Stomach (tissue), 9 donors: ENCODE measurements around the gene SLC25A26. TPM values are rescaled to one million over a fixed set of nuclear protein-coding genes. Genes with fewer than 3 reads are reported as not detected.

Experiments used
- DNase-seq, 2 donors: peaks; one replicate each; pipeline versions ENCODE4 v3.0.0 to v3.0.0-alpha.2; 2013 to 2019
- H3K27ac ChIP-seq, 5 donors: fragments of 200-600 bp in 4 of 5; sonication (generic) in 4 of 5; one replicate each; pipeline ENCODE4 v1.5.1; 2013 to 2019; ENCODE audit warnings: mild to moderate bottlenecking in 1 of 5, moderate library complexity in 1 of 5
- H3K27me3 ChIP-seq, 3 donors: fragments of 200-600 bp; sonication (generic); one replicate each; pipeline ENCODE4 v1.5.1; 2017 to 2019; ENCODE audit warnings: mixed run types in 1 of 3
- H3K36me3 ChIP-seq, 4 donors: fragments of 200-600 bp; sonication (generic); 1 replicate in 3 of 4; 2 replicates in 1 of 4; pipeline ENCODE4 v1.5.1; 2016 to 2019
- H3K4me1 ChIP-seq, 4 donors: fragments of 200-600 bp; sonication (generic); one replicate each; pipeline ENCODE4 v1.5.1; 2016 to 2019
- H3K4me3 ChIP-seq, 4 donors: fragments of 200-600 bp; sonication (generic) in 3 of 4; one replicate each; pipeline ENCODE4 v1.5.1; 2016 to 2019; ENCODE audit warnings: mild to moderate bottlenecking in 1 of 4
- H3K9me3 ChIP-seq, 4 donors: fragments of 200-600 bp; sonication (generic); one replicate each; pipeline ENCODE4 v1.5.1; 2016 to 2019
- EP300 ChIP-seq: sonication (generic); formaldehyde crosslinking; IDR thresholded peaks from one replicate; pipeline ENCODE4 v1.6.1; 2017; ENCODE audit warnings: antibody characterized with exemption
- POLR2A ChIP-seq, 4 donors: fragments of 450-650 bp; IDR thresholded peaks; one replicate each; pipeline ENCODE4 v1.6.1; 2016; ENCODE audit warnings: antibody characterized with exemption in 4 of 4, control low read depth in 2 of 4, mild to moderate bottlenecking in 1 of 4, moderate library complexity in 1 of 4
- POLR2AphosphoS5 ChIP-seq, 3 donors: sonication (generic); formaldehyde crosslinking; IDR thresholded peaks; one replicate each; pipeline ENCODE4 v1.6.1; 2016; ENCODE audit warnings: antibody characterized with exemption in 3 of 3
- WGBS, 5 donors: extraction: QIAGEN DNeasy Blood & Tissue Kit in 3 of 5; methylation state at CpG; one replicate each; pipeline versions ENCODE4 v1.1.5 to v1.1.7; 2013 to 2018; 5-methylcytosine and 5-hydroxymethylcytosine counted together
- intact Hi-C: fragments of 100-400 bp; cut with DNase I; formaldehyde crosslinking; loops from one replicate; pipeline ENCODE4 v1.15.1; 2023; ENCODE audit warnings: low total_unique reads
- polyA plus RNA-seq, 3 donors: library from polyadenylated mRNA; stranded (reverse); fragments of 200-250 nt; gene quantifications; one replicate each; pipeline ENCODE4 v1.2.3, GENCODE V29; 2013
- total RNA-seq, 5 donors: library from RNA; depleted of rRNA; stranded (reverse); fragments of >200 nt; gene quantifications; one replicate each; pipeline versions ENCODE4 v1.1.0 to v1.2.3, GENCODE V29; 2014 to 2016
- TF ChIP-seq, protein P1 (sequence below), 7 experiments: fragments of 450-650 bp in 4 of 7; fragments of 200-600 bp in 3 of 7; sonication (generic) in 3 of 7; IDR thresholded peaks; one replicate each; pipeline ENCODE4 v1.5.1; 2016 to 2019; ENCODE audit warnings: antibody characterized with exemption in 7 of 7, control low read depth in 2 of 7, mild to moderate bottlenecking in 1 of 7
- donor health status: healthy with polysubstance abuse.
- donor health status: Bipolar disorder and iron deficiency.
- donor health status: healthy.

SLC25A26 gene
- total and polyA plus RNA-seq, 8 donors: 1.2 to 26.6 (median 14.1) TPM

DNA sequence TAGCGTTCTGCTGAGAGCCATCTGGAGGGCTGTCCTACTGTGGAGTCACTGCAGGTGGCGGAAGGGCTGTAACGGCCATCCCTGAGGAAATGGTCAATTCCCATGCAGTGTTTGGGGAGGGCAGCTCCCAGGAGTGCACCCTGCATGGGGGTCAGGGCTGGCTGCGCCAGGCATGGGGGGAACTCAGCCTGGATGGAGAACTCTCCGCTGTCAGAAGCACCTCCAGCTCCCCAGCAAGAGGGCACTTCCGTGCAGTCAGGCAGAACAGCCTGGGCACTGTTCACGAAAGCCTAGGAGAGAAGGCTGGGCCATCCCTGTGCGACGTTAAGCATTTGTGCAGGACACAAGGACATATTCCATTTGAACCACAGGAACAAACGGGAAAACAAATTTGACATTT, 174.8 kb downstream of the SLC25A26 start:
- Histone ChIP-seq H3K4me1 (peaks cover 20 to 64% (median 42%) of the 10 kb centered on the region in 4 donors), H3K9me3 (no peaks in the 10 kb centered on the region), H3K27me3 (no peaks in the 10 kb centered on the region), H3K4me3 (no peak overlapping the region), H3K27ac (peak overlapping the region in 4 of 5 donors; percentile 38 to 83 (median 66)), H3K36me3 (peaks cover 41 to 99% (median 92%) of the 10 kb centered on the region in 4 donors)
- intact Hi-C loops: no loop called here
- no peak for TF ChIP-seq POLR2AphosphoS5 (IDR thresholded peaks at IDR 0.05)
- no peak for TF ChIP-seq POLR2A (IDR thresholded peaks at IDR 0.05)
- TF ChIP-seq EP300: no peak
- TF ChIP-seq, protein P1, sequence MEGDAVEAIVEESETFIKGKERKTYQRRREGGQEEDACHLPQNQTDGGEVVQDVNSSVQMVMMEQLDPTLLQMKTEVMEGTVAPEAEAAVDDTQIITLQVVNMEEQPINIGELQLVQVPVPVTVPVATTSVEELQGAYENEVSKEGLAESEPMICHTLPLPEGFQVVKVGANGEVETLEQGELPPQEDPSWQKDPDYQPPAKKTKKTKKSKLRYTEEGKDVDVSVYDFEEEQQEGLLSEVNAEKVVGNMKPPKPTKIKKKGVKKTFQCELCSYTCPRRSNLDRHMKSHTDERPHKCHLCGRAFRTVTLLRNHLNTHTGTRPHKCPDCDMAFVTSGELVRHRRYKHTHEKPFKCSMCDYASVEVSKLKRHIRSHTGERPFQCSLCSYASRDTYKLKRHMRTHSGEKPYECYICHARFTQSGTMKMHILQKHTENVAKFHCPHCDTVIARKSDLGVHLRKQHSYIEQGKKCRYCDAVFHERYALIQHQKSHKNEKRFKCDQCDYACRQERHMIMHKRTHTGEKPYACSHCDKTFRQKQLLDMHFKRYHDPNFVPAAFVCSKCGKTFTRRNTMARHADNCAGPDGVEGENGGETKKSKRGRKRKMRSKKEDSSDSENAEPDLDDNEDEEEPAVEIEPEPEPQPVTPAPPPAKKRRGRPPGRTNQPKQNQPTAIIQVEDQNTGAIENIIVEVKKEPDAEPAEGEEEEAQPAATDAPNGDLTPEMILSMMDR (IDR thresholded peaks at IDR 0.05): no peak
- no peak for DNase-seq
- WGBS, 5 donors: 87 to 94% (median 92%) methylated on average over 9 to 10 of the region's 10 CpGs

DNA sequence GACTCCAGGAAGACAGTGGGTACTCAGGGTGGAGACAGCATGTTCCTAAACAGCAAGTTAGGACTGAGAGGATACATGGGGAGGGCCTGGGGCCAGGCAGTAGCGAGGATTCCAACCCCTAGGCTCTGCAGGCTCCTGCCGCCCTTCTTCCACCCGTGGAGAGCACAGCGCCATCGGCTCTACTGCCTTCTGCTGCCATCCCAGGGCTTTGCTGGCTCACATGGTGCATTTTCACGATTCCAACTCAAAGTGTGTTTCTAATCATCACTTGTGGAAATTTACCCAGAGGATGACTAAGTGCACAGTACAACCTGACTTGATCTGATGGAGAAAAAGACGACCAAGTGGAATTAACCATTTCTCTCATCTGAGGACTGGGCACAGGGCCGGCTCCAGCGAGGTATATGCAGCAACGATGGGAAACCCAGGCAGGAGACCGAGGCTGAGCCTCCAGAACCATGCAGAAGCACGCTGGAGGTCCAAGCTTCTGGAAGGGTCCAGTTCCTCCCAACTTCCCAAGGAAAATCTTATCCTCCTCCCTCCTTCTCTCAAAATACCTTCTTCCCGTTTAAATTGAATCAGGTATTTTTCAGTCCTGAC, 175.5 kb downstream of the SLC25A26 start:
- DNase-seq: no peak
- Histone ChIP-seq H3K27ac (peak overlapping the region in 2 of 5 donors; percentile 82 to 83), H3K4me1 (peaks cover 21 to 70% (median 45%) of the 10 kb centered on the region in 4 donors), H3K4me3 (no peak overlapping the region), H3K27me3 (no peaks in the 10 kb centered on the region), H3K9me3 (no peaks in the 10 kb centered on the region), H3K36me3 (peaks cover 41 to 99% (median 94%) of the 10 kb centered on the region in 4 donors)
- TF ChIP-seq, protein P1 (IDR thresholded peaks at IDR 0.05): no peak
- TF ChIP-seq EP300 (no peak), POLR2A (IDR thresholded peaks at IDR 0.05) (no peak), POLR2AphosphoS5 (IDR thresholded peaks at IDR 0.05) (no peak)
- WGBS, 5 donors: 86 to 95% (median 92%) methylated on average over 13 of the region's 13 CpGs
- intact Hi-C loops: no loop called here

DNA sequence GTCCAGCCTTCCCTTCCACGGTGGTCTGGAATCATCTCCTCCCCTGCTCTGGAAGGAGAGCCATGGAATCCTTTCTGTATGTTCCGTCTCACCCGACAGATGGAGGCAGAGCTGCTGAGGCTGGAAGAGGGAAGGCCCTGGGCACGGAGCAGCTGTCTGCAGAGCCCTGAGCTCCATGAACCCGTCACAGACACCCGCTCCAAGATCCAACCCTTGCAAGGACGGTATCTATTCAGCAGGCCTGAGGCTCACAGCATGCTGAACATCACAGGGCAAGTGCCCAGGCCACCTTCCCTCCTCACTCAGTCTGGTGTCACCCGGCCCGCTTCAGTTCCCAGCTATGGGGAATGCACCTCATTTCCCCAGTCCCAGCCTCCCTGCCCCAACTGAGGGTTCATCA, 176.1 kb downstream of the SLC25A26 start:
- H3K4me1 ChIP-seq: peaks cover 22 to 74% (median 50%) of the 10 kb centered on the region in 4 donors
- no peaks in the 10 kb centered on the region for H3K9me3 ChIP-seq
- intact Hi-C loops: no loop called here
- H3K4me3 ChIP-seq: no peak overlapping the region
- H3K27ac ChIP-seq: peak overlapping the region in 2 of 5 donors; percentile 82 to 83
- DNase-seq: no peak
- peaks cover 41 to 99% (median 94%) of the 10 kb centered on the region in 4 donors for H3K36me3 ChIP-seq
- TF ChIP-seq, protein P1 (IDR thresholded peaks at IDR 0.05): no peak
- no peak for TF ChIP-seq POLR2A (IDR thresholded peaks at IDR 0.05)
- TF ChIP-seq EP300: no peak
- no peak for TF ChIP-seq POLR2AphosphoS5 (IDR thresholded peaks at IDR 0.05)
- 91 to 97% (median 95%) methylated on average over 7 to 9 of the region's 9 CpGs for WGBS, 5 donors
- H3K27me3 ChIP-seq: no peaks in the 10 kb centered on the region

DNA sequence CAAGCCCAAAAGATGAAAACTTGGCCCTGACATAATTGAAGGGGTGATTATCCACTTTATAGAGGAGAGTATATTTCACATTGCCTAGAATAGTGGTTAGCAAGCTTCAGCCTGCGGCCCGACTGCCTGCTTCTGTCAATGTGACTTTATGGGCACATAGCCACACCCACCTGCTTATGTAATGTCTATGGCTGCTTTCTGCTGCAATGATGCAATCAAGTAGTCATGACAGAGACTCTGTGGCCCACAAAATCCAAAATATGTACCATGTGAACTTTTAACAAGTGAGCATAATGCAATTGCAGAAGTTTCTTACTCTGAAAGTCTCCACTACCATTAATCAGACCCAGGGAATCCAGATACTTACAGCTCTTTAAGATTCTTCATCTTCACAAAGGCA, 176.9 kb downstream of the SLC25A26 start:
- H3K27me3 ChIP-seq: no peaks in the 10 kb centered on the region
- H3K9me3 ChIP-seq: no peaks in the 10 kb centered on the region
- H3K4me3 ChIP-seq: no peak overlapping the region
- peaks cover 42 to 98% (median 90%) of the 10 kb centered on the region in 4 donors for H3K36me3 ChIP-seq
- WGBS, 5 donors: 71 to 85% (median 73%) methylated on average over 2 of the region's 2 CpGs
- peak overlapping the region in 4 of 5 donors; percentile 12 to 83 (median 68) for H3K27ac ChIP-seq
- TF ChIP-seq POLR2A (IDR thresholded peaks at IDR 0.05) (no peak), POLR2AphosphoS5 (IDR thresholded peaks at IDR 0.05) (peak in 2 of 3 donors; percentile 40 to 62)
- peaks cover 17 to 79% (median 51%) of the 10 kb centered on the region in 4 donors for H3K4me1 ChIP-seq
- DNase-seq: no peak
- intact Hi-C loops: no loop called here
